ENCODE data around the gene ARL4D.
"Not testable (repeated sequence)": the region's sequence is repeated elsewhere in the genome, so short reads cannot be mapped to it uniquely, and the experiment has no call there.

The ARL4D gene

GRCh38 chr17:43399839-43400328, 1.1 kb downstream of the ARL4D start:
- DNase-seq, result no peak

- DNase-seq, result no peak
Observed at GRCh38 chr17:43400943-43401717, 2.3 kb downstream of the ARL4D start.

GRCh38 chr17:43402078-43402477, 3.3 kb downstream of the ARL4D start:
- no peak for DNase-seq

GRCh38 chr17:43402567-43402966, 3.8 kb downstream of the ARL4D start:
- no peak for DNase-seq

- DNase-seq, result no peak
Observed at GRCh38 chr17:43403846-43404245, 5.1 kb downstream of the ARL4D start.

GRCh38 chr17:43405861-43406260, 7.1 kb downstream of the ARL4D start:
- no peak for DNase-seq

- no peak for DNase-seq
Observed at GRCh38 chr17:43406676-43407645, 8.2 kb downstream of the ARL4D start.

- DNase-seq, result no peak
Observed at GRCh38 chr17:43409131-43409530, 10.3 kb downstream of the ARL4D start.

GRCh38 chr17:43410557-43411368, 12.0 kb downstream of the ARL4D start:
- DNase-seq, result no peak

- no peak for DNase-seq
Observed at GRCh38 chr17:43411369-43411677, 12.5 kb downstream of the ARL4D start.

GRCh38 chr17:43411749-43412148, 13.0 kb downstream of the ARL4D start:
- DNase-seq, result no peak

GRCh38 chr17:43412166-43412565, 13.4 kb downstream of the ARL4D start:
- no peak for DNase-seq

- no peak for DNase-seq
Observed at GRCh38 chr17:43416998-43417890, 18.5 kb downstream of the ARL4D start.

- DNase-seq, result no peak
Observed at GRCh38 chr17:43418441-43419374, 19.9 kb downstream of the ARL4D start.

- DNase-seq, result not testable (repeated sequence)
Observed at GRCh38 chr17:43419375-43419882, 20.6 kb downstream of the ARL4D start.

- no peak for DNase-seq
Observed at GRCh38 chr17:43423777-43424455, 25.1 kb downstream of the ARL4D start.

GRCh38 chr17:43427362-43428043, 28.7 kb downstream of the ARL4D start:
- DNase-seq, result no peak

GRCh38 chr17:43428524-43428923, 29.7 kb downstream of the ARL4D start:
- DNase-seq, result no peak
